ENCODE data around the gene MAG.

DNA sequence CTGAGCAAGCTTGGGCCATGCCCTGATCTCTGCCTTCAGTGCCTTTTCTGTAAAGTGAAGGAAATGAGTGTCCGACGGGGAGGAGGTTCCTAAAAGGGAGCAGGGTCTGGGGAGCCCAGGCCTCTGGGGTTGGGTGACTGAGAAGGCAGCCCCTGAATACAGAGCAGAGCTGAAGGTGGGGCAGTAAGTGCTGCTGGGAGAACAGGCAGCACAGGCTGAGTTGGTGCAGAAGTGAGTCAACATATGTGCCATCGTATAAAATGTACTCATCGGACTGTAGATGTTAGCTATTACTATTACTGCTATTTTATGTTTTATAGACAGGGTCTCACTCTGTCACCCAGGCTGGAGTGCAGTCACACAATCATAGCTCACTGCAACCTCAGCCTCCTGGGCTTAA, 10.7 kb upstream of the MAG start:
- TF ChIP-seq POLR2AphosphoS5 (IDR thresholded peaks at IDR 0.05; ENCODE audit: low read depth) (no peak), SPI1 (IDR thresholded peaks at IDR 0.05; ENCODE audit: borderline replicate concordance, low read depth) (no peak)
- TF ChIP-seq, protein P1, sequence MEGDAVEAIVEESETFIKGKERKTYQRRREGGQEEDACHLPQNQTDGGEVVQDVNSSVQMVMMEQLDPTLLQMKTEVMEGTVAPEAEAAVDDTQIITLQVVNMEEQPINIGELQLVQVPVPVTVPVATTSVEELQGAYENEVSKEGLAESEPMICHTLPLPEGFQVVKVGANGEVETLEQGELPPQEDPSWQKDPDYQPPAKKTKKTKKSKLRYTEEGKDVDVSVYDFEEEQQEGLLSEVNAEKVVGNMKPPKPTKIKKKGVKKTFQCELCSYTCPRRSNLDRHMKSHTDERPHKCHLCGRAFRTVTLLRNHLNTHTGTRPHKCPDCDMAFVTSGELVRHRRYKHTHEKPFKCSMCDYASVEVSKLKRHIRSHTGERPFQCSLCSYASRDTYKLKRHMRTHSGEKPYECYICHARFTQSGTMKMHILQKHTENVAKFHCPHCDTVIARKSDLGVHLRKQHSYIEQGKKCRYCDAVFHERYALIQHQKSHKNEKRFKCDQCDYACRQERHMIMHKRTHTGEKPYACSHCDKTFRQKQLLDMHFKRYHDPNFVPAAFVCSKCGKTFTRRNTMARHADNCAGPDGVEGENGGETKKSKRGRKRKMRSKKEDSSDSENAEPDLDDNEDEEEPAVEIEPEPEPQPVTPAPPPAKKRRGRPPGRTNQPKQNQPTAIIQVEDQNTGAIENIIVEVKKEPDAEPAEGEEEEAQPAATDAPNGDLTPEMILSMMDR (IDR thresholded peaks at IDR 0.05; ENCODE audit: insufficient read depth, low read length): no peak
- TF ChIP-seq, protein P2, sequence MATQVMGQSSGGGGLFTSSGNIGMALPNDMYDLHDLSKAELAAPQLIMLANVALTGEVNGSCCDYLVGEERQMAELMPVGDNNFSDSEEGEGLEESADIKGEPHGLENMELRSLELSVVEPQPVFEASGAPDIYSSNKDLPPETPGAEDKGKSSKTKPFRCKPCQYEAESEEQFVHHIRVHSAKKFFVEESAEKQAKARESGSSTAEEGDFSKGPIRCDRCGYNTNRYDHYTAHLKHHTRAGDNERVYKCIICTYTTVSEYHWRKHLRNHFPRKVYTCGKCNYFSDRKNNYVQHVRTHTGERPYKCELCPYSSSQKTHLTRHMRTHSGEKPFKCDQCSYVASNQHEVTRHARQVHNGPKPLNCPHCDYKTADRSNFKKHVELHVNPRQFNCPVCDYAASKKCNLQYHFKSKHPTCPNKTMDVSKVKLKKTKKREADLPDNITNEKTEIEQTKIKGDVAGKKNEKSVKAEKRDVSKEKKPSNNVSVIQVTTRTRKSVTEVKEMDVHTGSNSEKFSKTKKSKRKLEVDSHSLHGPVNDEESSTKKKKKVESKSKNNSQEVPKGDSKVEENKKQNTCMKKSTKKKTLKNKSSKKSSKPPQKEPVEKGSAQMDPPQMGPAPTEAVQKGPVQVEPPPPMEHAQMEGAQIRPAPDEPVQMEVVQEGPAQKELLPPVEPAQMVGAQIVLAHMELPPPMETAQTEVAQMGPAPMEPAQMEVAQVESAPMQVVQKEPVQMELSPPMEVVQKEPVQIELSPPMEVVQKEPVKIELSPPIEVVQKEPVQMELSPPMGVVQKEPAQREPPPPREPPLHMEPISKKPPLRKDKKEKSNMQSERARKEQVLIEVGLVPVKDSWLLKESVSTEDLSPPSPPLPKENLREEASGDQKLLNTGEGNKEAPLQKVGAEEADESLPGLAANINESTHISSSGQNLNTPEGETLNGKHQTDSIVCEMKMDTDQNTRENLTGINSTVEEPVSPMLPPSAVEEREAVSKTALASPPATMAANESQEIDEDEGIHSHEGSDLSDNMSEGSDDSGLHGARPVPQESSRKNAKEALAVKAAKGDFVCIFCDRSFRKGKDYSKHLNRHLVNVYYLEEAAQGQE (IDR thresholded peaks at IDR 0.05; ENCODE audit: insufficient replicate concordance, low read depth): no peak

All from HL-60 (cell line).